G401 (cell line): ENCODE data around the gene CARD10. TPM values are rescaled to one million over a fixed set of nuclear protein-coding genes. Genes with fewer than 3 reads are reported as not detected.
A peak's percentile ranks its signal among the peaks of the same experiment; 100 is the strongest.
"Not testable (repeated sequence)": the region's sequence is repeated elsewhere in the genome, so short reads cannot be mapped to it uniquely, and the experiment has no call there.

Source experiments
- DNase-seq: peaks from one replicate; pipeline ENCODE4 v3.0.0-alpha.2; 2015; ENCODE audit warnings: low spot score
- in situ Hi-C: cut with HindIII; loops from 2 replicates; pipeline ENCODE4 v1.10.0; 2016; ENCODE audit warnings: low sequenced_read_pairs, mixed read lengths
- total RNA-seq: library from RNA; depleted of rRNA; stranded (reverse); fragments of >200 nt; shearing (Covaris generic); gene quantifications from 2 replicates; pipeline ENCODE4 v1.2.3, GENCODE V29; 2014

CARD10 gene
- total RNA-seq, 1 experiment from 2014 or later, result 26.0 TPM

GRCh38 chr22:37556710-37557109 is 37.5 kb upstream of the CARD10 start:
- in situ Hi-C loops, result no loop called here
- DNase-seq, result no peak

GRCh38 chr22:37555029-37555428 is 35.8 kb upstream of the CARD10 start:
- in situ Hi-C loops, result no loop called here
- DNase-seq, result no peak

DNA sequence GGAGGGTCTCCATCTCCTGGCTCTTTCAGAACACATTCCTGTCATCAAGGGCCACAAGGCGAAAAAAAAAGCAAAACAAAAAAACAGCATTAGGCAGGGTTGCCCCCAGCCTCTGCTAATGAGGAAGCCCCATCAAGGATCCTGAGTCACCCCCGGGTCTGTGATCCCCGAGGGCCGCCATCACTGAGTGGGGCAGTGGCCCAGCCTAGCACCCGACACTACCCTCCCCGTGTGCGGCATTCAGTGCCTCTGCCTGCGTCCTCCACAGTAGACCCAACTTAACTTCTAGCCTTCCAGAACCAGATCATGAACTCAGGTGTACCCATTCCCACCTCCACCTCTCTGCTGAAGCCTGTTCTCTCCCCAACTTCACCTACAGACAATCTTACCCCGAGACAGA is 34.5 kb upstream of the CARD10 start:
- in situ Hi-C loops, result no loop called here
- DNase-seq, result no peak

DNA sequence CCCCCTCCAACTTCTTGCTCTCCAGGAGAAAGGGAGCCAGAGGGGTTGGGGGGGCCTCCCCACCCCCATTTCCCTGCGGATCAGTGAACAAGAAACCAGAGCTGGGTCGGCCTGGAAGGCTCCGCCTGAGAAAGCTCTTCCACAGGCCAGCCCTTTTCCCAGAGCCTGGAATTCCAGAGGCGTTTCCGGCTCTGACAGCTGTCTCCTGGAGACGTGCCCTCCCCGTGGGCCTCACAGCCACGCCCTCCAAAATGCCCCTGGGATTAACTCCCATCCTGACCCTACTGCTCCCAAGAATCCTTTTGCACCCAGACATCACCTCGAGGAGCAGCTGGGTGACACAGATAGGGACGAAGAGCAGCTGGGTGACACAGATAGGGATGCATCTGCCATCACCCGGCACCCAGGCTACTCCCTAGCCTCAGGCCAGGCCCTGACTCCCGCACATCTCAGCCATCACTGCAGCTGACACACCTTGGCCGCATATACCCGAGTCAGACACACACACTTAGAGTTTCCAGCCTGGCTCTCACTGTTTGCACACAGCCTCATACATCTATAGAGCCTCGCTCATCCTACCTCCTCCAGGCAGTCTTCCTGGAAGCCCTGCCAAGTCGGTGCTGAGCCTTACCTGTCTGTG is 33.4 kb upstream of the CARD10 start:
- DNase-seq, result no peak
- in situ Hi-C loops, result no loop called here

DNA sequence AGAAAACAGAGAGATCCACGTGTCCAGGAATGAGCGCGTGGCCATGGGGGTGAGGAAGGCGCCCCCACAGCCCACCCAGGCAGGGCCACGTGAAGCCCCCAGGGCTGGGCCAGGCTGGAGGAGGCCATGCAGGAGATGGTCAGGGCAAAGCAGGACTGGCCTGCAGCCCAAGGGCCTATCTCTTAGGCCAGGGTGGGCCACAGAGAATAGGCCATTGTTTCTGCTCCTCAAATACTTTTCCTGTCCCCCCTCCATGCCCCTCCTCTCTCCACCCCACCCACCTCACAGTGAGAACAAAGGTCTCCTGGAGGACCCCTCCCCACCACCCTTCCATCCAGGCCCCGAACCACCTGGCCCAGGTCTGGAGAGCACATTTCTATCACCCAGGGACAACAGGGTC is 32.8 kb upstream of the CARD10 start:
- DNase-seq, result no peak
- in situ Hi-C loops, result no loop called here

DNA sequence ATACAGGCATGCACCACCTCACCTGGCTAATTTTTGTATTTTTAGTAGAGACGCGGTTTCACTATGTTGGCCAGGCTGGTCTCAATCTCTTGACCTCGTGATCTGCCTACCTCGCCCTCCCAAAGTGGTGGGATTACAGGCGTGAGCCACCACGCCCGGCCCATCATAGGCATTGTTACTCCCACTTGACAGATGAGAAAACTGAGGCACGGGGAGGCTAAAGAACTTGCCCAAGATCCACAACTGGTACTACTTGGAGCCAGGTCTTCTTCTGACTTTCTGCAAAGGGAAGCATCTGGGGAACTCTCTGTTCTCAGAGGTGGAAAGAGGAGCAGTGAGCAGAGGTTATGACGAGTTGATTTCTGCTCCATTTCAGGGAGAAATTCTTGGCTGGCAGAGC is 31.7 kb upstream of the CARD10 start:
- in situ Hi-C loops, DNase-seq: not testable (repeated sequence)

GRCh38 chr22:37549704-37550059 is 30.5 kb upstream of the CARD10 start:
- DNase-seq, result no peak
- in situ Hi-C loops, result no loop called here

DNA sequence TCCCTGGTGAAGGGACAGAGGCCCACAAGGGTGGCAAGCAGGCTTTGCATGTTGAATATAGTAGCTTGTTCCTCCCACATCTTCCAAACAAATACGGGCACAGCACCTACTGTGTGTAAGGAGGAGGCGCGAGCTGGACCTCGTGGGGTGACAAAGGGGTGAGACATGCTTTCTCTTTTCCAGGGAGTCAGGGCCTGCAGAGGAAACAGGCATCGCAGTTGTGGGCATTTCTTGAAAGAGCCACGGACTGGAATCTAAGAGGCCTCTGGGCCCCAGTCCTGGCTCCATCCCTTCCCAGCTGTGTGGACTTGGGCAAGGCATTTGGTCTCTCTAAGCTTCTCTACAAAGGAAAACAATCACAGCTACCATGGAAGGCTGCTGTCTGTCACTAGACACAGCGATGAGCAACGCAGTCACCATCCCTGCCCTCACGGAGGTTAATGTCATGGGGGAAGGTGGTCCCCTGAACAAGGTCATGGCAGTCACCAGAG is 28.1 kb upstream of the CARD10 start:
- in situ Hi-C loops, result no loop called here
- DNase-seq, result no peak

GRCh38 chr22:37546437-37547250 is 27.4 kb upstream of the CARD10 start:
- peak; percentile 49 for DNase-seq
- in situ Hi-C loops, result no loop called here

DNA sequence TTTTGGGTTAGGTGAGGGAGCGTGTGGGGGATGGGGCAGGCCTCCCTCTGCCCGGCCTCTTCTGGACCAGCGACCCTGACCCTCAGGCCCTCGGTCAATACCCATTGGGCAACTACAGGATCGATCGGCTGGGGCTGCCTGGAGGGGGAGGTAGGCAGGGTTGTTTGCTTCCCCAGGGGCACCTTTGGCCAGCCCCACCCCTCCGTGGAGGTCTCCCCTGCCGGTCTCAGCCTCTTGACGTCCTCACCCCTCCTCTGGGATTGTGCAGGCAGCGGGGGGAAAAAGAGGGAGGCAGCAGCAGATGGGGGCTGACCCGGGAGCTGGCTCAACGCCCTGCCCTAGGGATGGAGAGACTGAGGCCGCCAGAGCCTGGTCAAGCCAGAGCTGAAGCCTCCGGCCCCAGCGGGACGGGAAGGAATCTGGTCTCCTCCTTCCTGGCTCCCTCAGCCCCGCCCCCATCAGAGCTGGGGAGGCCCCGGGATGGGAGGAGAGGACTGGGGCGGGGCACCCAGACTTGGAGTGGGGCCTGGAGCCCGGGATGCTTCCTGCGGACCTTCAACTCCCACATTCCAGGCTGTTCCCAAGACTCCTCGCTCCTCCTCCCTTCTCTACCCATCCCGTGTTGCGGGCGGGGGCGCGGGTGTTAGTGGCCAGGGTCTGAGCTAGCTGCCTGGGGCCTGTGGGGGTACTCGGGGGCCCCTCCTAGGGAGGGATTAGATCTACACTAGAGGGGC is 26.7 kb upstream of the CARD10 start:
- DNase-seq, result peak; percentile 69
- in situ Hi-C loops, result no loop called here

- in situ Hi-C loops, result no loop called here
- peak; percentile 46 for DNase-seq
These were observed 25.9 kb upstream of the CARD10 start for GRCh38 chr22:37544955-37545702.

GRCh38 chr22:37542959-37543358 is 23.7 kb upstream of the CARD10 start:
- in situ Hi-C loops, result no loop called here
- DNase-seq, result no peak

GRCh38 chr22:37542416-37542815 is 23.2 kb upstream of the CARD10 start:
- DNase-seq, in situ Hi-C loops: not testable (repeated sequence)

- in situ Hi-C loops, DNase-seq: not testable (repeated sequence)
These were observed 20.6 kb upstream of the CARD10 start for GRCh38 chr22:37539790-37540189.

DNA sequence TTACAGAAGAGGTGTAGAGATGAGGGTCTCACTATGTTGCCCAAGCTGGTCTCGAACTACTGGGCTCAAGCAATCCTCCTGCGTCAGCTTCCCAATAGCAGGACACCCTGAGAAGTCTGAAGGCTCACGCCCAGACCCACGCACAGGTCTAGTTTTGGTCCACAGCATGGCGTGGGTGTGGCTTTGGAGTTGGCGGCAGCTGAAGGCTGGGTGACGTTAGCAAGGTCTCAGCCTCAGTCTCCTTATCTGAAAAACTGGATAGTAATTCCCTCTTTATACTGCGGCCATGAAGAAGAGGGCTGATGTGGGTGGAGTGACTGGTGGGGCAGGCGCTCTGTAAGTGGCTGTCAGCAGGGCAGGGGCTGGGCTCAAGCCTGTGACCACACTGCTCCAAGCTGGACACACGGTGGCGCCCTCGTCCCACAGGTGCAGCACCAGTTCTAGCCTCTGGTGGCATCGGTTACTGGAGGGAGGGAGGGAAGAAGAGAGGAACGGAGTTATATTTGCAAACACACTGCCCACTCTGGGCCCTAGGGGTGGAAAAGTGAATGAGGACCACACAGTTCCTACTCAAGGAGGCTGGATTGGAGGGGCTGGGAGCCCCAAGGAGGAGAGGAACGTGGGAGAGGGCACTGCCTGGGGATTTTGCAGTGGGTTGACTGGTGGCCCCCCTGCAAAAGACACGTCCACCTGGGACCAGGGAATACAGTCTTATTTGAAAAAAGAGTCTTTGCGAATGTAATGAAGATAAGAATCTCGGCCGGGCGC is 19.6 kb upstream of the CARD10 start:
- DNase-seq, result peak; percentile 81
- in situ Hi-C loops, result no loop called here

DNA sequence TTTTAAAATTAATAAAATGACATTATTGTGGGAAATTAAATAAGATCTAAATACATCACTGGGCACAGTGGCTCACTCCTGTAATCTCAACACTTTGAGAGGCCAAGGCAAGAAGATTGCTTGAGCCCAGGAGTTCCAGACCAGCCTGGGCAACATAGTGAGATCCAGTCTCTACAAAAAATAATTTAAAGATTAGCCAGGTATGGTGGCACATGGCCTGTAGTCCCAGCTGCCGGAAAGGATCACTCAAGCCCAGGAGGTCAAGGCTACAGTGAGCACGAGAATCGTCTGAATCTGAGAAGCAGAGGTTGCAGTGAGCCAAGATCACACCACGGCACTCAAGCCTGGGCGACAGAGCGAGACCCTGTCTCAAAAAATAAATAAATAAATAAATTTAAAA is 15.9 kb upstream of the CARD10 start:
- in situ Hi-C loops, result no loop called here
- DNase-seq, result no peak

DNA sequence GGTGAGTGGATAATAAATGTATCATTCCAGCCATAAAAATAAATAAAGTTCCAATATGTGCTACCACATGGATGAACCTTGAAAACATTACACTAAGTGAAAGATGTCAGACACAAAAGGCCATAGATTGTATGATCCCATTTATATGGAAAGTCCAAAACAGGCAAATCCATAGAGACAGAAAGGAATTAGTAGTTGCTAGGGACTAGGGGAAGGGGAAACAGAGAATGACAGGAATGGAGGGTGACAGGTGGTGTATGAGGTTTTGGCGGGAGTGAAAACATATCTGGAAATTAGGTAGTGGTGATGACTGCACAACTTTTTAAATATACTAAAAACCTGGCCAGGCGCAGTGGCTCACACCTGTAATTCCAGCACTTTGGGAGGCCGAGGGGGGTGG is 15.2 kb upstream of the CARD10 start:
- DNase-seq, result no peak
- in situ Hi-C loops, result no loop called here

- DNase-seq, result no peak
- in situ Hi-C loops, result no loop called here
These were observed 14.8 kb upstream of the CARD10 start for GRCh38 chr22:37533995-37534394.
